HUES6 (cell line): ENCODE results near the gene ASCC2.

Experiments used
- H3K27ac ChIP-seq: 2 replicates; pipeline ENCODE4 v1.7.0; 2013; ENCODE audit warnings: low read depth, mild to moderate bottlenecking, low read length, inconsistent platforms
- H3K27me3 ChIP-seq: 2 replicates; pipeline ENCODE4 v1.6.1; 2013; ENCODE audit warnings: low read length; ENCODE audit not compliant: control insufficient read depth, insufficient read depth
- H3K36me3 ChIP-seq: 2 replicates; pipeline ENCODE4 v1.6.1; 2013; ENCODE audit warnings: low read length; ENCODE audit not compliant: control insufficient read depth, insufficient read depth
- H3K4me1 ChIP-seq: 2 replicates; pipeline ENCODE4 v1.6.1; 2013; ENCODE audit warnings: low read length; ENCODE audit not compliant: control insufficient read depth, insufficient read depth
- H3K4me3 ChIP-seq: 2 replicates; pipeline ENCODE4 v1.5.1; 2013; ENCODE audit warnings: low read depth, low read length
- H3K9ac ChIP-seq: one replicate; pipeline ENCODE4 v1.6.1; 2013; ENCODE audit warnings: mild to moderate bottlenecking, low read length
- H3K9me3 ChIP-seq: 2 replicates; pipeline ENCODE4 v1.6.1; 2013; ENCODE audit warnings: low read depth, low read length; ENCODE audit not compliant: control insufficient read depth, insufficient read depth

Gene ASCC2

GRCh38 chr22:29769723-29770321 lies 68.3 kb downstream of the ASCC2 start:
- Histone ChIP-seq H3K36me3 (peaks cover 14% of the 10 kb centered on the region), H3K9me3 (no peaks in the 10 kb centered on the region), H3K4me3 (no peak overlapping the region), H3K27ac (no peak overlapping the region), H3K4me1 (peaks cover 10% of the 10 kb centered on the region), H3K9ac (no peak overlapping the region), H3K27me3 (no peaks in the 10 kb centered on the region)

- Histone ChIP-seq H3K4me3 (peak overlapping the region; percentile 96), H3K9me3 (no peaks in the 10 kb centered on the region), H3K4me1 (peaks cover 10% of the 10 kb centered on the region), H3K9ac (peak overlapping the region; percentile 90), H3K36me3 (peaks cover 14% of the 10 kb centered on the region), H3K27me3 (no peaks in the 10 kb centered on the region), H3K27ac (no peak overlapping the region)
Measured at GRCh38 chr22:29768052-29768693, 69.9 kb downstream of the ASCC2 start.

- Histone ChIP-seq H3K4me1 (peaks cover 10% of the 10 kb centered on the region), H3K36me3 (peaks cover 14% of the 10 kb centered on the region), H3K9me3 (no peaks in the 10 kb centered on the region), H3K27me3 (no peaks in the 10 kb centered on the region), H3K27ac (peak within 1 kb of the TSS; percentile 98), H3K9ac (peak within 1 kb of the TSS; percentile 90), H3K4me3 (peak within 1 kb of the TSS; percentile 96)
Measured at GRCh38 chr22:29767171-29768051, 70.7 kb downstream of the ASCC2 start, which contains the start of gene UQCR10. Gene UQCR10, plus strand, starts transcription at chr22:29767369. Its CDS starts 30 bp downstream, at chr22:29767399.

GRCh38 chr22:29766632-29767170 lies 71.4 kb downstream of the ASCC2 start, which contains the start of gene ZMAT5:
Gene ZMAT5, minus strand, starts transcription at chr22:29767007. Its CDS starts 18,463 bp downstream, at chr22:29748544.
- H3K36me3 ChIP-seq = peaks cover 14% of the 10 kb centered on the region
- H3K9me3 ChIP-seq = no peaks in the 10 kb centered on the region
- H3K27ac ChIP-seq = peak within 1 kb of the TSS; percentile 98
- peaks cover 10% of the 10 kb centered on the region for H3K4me1 ChIP-seq
- H3K4me3 ChIP-seq = peak within 1 kb of the TSS; percentile 96
- H3K27me3 ChIP-seq = no peaks in the 10 kb centered on the region
- H3K9ac ChIP-seq = peak within 1 kb of the TSS; percentile 90

GRCh38 chr22:29765905-29766631 lies 72.0 kb downstream of the ASCC2 start:
- Histone ChIP-seq H3K27me3 (no peaks in the 10 kb centered on the region), H3K4me1 (peaks cover 10% of the 10 kb centered on the region), H3K4me3 (peak overlapping the region; percentile 96), H3K36me3 (peaks cover 14% of the 10 kb centered on the region), H3K27ac (peak overlapping the region; percentile 58; the same call in 1 of the 2 replicates), H3K9me3 (no peaks in the 10 kb centered on the region), H3K9ac (peak overlapping the region; percentile 90)

GRCh38 chr22:29762263-29762662 lies 75.8 kb downstream of the ASCC2 start:
- Histone ChIP-seq H3K27me3 (no peaks in the 10 kb centered on the region), H3K27ac (no peak overlapping the region), H3K9me3 (no peaks in the 10 kb centered on the region), H3K4me3 (no peak overlapping the region), H3K36me3 (no peaks in the 10 kb centered on the region; the same call in 1 of the 2 replicates), H3K4me1 (peaks cover 5% of the 10 kb centered on the region; the same call in 1 of the 2 replicates), H3K9ac (no peak overlapping the region)

- no peak overlapping the region for H3K9ac ChIP-seq
- no peaks in the 10 kb centered on the region for H3K36me3 ChIP-seq
- no peaks in the 10 kb centered on the region for H3K9me3 ChIP-seq
- no peak overlapping the region for H3K4me3 ChIP-seq
- no peaks in the 10 kb centered on the region; the same call in 1 of the 2 replicates for H3K4me1 ChIP-seq
- H3K27ac ChIP-seq = no peak overlapping the region
- H3K27me3 ChIP-seq = no peaks in the 10 kb centered on the region
Measured at GRCh38 chr22:29758959-29759358, 79.1 kb downstream of the ASCC2 start.

GRCh38 chr22:29758068-29758622 lies 79.9 kb downstream of the ASCC2 start:
- no peaks in the 10 kb centered on the region for H3K36me3 ChIP-seq
- no peaks in the 10 kb centered on the region for H3K27me3 ChIP-seq
- no peak overlapping the region for H3K27ac ChIP-seq
- no peaks in the 10 kb centered on the region for H3K9me3 ChIP-seq
- no peaks in the 10 kb centered on the region; the same call in 1 of the 2 replicates for H3K4me1 ChIP-seq
- no peak overlapping the region for H3K9ac ChIP-seq
- no peak overlapping the region for H3K4me3 ChIP-seq

GRCh38 chr22:29757096-29757495 lies 81.0 kb downstream of the ASCC2 start:
- H3K9ac ChIP-seq = no peak overlapping the region
- H3K27ac ChIP-seq = no peak overlapping the region
- H3K27me3 ChIP-seq = no peaks in the 10 kb centered on the region
- no peak overlapping the region for H3K4me3 ChIP-seq
- no peaks in the 10 kb centered on the region; the same call in 1 of the 2 replicates for H3K4me1 ChIP-seq
- H3K9me3 ChIP-seq = no peaks in the 10 kb centered on the region
- no peaks in the 10 kb centered on the region for H3K36me3 ChIP-seq

- no peak overlapping the region for H3K9ac ChIP-seq
- no peaks in the 10 kb centered on the region; the same call in 1 of the 2 replicates for H3K4me1 ChIP-seq
- H3K27ac ChIP-seq = no peak overlapping the region
- no peak overlapping the region for H3K4me3 ChIP-seq
- H3K9me3 ChIP-seq = no peaks in the 10 kb centered on the region
- no peaks in the 10 kb centered on the region for H3K27me3 ChIP-seq
- H3K36me3 ChIP-seq = no peaks in the 10 kb centered on the region
Measured at GRCh38 chr22:29756341-29756740, 81.7 kb downstream of the ASCC2 start.
